ENCODE results near the gene NTN3.
"Not testable (repeated sequence)": the region's sequence is repeated elsewhere in the genome, so short reads cannot be mapped to it uniquely, and the experiment has no call there.

The NTN3 gene

GRCh38 chr16:2438121-2438520 is 33.0 kb upstream of the NTN3 start:
- no peak overlapping the region for H3K4me3 ChIP-seq (ENCODE audit: low read depth, low read length)
- no peak for DNase-seq (ENCODE audit: low read depth)

DNA sequence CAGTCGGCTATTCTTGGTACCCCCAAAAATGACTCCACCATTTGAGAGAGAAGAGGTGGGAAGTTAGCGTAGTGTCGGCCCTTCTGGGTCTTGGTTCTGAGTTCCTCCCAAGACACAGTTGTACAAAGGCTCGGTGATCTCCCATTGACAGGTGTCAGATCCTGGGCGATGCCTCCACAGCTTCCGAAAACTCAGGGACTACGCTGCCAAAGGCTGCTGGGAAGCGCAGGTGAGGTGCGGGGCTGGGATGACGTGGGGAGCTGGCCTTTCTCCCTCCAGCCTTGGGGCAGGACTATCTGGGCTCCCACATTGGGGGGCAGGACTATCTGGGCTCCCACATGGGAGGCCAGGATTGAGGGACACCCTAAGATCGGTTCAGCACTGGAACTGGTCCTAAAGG is 31.5 kb upstream of the NTN3 start:
- DNase-seq (ENCODE audit: low read depth) = no peak
- H3K4me3 ChIP-seq (ENCODE audit: low read depth, low read length) = no peak overlapping the region

DNA sequence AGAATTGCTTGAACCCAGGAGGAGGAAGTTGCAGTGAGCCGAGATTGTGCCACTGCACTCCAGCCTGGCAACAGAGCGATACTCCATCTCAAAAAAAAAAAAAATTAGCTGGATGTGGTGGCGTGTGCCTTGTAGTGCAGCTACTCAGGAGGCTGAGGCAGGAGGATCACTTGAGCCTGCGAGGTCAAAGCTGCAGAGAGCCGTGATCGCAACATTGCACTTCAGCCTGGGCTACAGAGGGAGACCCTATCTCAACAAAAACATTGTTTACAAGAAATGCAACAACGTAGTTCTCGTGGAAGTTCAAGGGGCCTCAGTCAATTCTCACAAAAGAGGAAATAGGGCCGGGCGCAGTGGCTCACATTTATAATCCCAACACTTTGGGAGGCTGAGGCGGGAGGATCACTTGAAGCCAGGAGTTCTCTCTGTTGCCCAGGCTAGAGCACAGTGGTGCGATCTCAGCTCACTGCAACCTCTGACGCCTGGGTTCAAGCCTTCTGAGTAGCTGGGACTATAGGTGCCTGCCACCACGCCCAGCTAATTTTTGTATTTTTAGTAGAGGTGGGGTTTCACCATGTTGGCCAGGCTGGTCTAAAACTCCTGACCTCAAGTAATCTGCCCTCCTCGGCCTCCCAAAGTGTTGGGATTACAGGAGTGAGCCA is 29.8 kb upstream of the NTN3 start:
- not testable (repeated sequence) for DNase-seq (ENCODE audit: low read depth); H3K4me3 ChIP-seq (ENCODE audit: low read depth, low read length)

DNA sequence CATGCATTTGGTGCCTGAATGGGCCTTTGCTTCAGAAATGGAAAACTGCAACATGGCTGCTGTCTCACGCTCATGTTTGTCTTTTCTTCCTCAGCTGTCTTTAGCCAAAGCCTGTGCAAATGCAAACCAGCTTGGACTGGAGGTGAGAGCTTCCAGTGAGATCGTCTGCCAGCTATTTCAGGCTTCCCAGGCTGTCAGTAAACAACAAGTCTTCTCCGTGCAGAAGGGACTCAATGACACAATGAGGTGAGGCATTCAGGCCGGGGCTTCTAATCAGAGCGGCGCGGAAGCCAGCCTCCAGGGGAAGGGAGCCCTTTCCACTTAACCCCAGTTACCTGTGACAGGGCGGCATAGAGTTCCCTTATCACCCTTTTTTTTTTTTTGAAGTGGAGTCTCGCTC is 27.5 kb upstream of the NTN3 start:
- H3K4me3 ChIP-seq (ENCODE audit: low read depth, low read length) = no peak overlapping the region
- no peak for DNase-seq (ENCODE audit: low read depth)

DNA sequence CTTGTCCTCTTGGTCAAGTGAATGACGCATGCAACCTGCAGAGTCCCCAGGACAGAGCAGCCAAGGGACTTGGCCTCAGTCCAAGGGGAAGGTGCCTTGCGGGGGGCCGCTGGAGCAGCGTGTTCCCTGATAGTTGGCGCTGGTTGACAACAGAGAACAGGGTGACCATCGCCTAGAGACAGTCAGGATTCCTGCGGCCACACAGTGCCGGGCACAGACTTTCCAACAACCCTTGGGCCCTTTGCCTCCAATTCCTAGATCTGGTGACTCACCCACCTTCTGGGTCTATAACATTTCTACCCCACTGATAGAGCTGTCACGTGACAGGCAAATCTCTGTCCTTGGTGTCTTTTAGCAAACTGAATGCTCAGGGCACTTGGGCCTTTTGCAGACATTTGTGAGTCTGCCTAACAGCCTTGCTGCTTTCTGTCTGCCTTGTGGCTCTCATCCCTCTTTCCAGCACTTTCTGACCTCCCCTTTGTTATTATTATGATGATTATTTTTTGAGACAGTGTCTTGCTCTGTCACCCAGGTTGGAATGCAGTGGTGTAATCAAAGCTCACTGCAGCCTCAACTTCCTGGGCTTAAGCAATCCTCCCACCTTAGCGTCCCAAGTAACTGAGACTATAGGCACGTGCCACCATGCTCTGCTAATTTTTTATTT is 23.0 kb upstream of the NTN3 start:
- no peak overlapping the region for H3K4me3 ChIP-seq (ENCODE audit: low read depth, low read length)
- no peak for DNase-seq (ENCODE audit: low read depth)

GRCh38 chr16:2449118-2449517 is 22.0 kb upstream of the NTN3 start:
- DNase-seq (ENCODE audit: low read depth) = no peak
- no peak overlapping the region for H3K4me3 ChIP-seq (ENCODE audit: low read depth, low read length)

DNA sequence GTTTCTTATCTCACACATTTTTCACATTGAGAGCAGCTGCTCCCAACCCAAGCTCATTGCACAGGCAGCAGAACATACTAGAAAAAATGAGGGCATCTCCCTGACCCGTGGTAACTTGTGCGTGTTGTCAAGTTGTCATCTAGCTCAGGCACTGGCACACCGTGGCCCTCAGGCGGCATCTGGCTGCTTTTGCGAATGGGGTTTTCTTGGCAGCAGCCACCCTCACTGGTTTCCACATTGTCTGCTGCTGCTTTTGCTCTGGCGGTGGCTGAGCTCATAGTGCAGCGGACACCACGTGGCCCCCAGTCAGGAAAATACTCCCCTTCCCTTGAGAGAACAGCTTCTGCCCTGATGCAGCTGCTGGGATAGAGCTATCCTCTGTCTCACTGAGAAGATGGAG is 20.6 kb upstream of the NTN3 start:
- H3K4me3 ChIP-seq (ENCODE audit: low read depth, low read length) = no peak overlapping the region
- no peak for DNase-seq (ENCODE audit: low read depth)

DNA sequence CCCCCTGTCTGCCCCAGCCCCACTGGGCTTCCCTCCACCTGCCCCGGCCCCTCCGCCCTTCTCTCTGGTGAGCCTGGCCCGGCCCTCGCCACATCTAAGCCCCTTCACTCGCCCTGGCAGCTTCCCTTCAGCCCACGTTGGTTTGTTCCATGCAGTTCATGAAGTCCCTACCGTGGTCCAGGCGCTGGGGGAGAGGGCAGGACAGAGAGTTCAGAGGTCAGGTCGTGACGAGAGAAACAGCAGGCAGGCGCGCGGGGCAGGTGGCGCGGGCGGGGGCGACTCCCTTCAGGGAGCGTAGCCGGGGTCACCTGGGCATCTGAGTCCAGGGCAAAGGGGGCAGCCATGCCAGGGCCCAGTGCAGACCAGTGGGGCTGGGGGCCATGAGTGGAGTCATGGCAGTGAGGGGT is 20.1 kb upstream of the NTN3 start:
- DNase-seq (ENCODE audit: low read depth) = no peak
- no peak overlapping the region for H3K4me3 ChIP-seq (ENCODE audit: low read depth, low read length)

- DNase-seq (ENCODE audit: low read depth) = no peak
- no peak overlapping the region for H3K4me3 ChIP-seq (ENCODE audit: low read depth, low read length)
These were observed 19.2 kb upstream of the NTN3 start for GRCh38 chr16:2451851-2452320.

DNA sequence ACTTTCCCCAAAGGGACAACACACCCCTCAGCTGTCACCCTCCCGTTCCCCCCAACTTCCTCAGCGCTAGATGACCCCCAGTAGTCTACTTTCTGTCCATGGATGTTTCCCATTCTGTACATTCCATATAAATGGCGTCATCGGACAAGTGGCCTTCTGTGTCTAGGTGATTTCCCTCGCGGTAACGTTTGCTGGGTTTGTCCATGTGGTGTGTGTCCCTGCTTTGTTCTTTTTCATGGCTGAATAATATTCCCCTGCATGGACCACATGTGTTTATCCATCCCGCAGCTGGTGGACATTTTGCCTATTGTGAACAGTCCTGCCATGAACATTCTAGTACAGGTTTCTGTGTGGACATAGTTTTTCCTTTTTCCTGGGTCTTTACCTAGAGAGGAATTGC is 18.4 kb upstream of the NTN3 start:
- no peak overlapping the region for H3K4me3 ChIP-seq (ENCODE audit: low read depth, low read length)
- no peak for DNase-seq (ENCODE audit: low read depth)

DNA sequence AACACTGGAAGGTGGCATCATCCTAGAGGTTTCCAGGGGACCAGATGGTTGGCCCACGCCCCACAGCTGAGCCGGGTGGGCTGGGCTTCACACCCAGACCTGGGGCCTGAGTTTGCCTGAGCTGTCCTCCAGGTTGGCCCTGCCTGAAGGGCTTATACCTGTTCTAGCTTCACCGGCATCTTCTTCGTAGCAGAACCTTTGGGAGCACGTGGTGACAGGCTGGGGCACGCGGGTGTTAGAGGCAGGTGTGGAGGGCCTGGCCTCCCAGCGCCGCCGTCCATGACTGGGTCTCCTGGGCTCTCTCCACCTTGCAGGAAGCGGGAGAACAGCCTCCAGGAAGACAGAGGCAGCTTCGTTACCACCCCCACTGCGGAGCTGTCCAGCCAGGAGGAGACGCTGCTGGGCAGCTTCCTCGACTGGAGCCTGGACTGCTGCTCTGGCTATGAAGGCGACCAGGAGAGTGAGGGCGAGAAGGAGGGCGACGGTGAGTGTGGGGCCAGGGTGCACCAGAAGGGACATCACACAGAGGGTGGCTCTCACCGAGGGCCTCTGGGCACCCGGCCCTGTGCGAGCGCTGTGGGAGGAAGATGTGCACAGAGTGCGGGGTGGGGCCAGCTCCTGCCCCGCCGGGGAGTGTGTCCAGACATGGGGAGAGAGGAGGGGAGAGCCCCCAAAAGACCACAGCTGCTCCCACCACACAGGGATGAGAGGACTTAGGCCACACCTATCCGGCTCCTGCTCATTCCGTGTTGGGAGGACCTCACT is 15.8 kb upstream of the NTN3 start:
- H3K4me3 ChIP-seq (ENCODE audit: low read depth, low read length) = no peak overlapping the region
- DNase-seq (ENCODE audit: low read depth) = no peak

DNA sequence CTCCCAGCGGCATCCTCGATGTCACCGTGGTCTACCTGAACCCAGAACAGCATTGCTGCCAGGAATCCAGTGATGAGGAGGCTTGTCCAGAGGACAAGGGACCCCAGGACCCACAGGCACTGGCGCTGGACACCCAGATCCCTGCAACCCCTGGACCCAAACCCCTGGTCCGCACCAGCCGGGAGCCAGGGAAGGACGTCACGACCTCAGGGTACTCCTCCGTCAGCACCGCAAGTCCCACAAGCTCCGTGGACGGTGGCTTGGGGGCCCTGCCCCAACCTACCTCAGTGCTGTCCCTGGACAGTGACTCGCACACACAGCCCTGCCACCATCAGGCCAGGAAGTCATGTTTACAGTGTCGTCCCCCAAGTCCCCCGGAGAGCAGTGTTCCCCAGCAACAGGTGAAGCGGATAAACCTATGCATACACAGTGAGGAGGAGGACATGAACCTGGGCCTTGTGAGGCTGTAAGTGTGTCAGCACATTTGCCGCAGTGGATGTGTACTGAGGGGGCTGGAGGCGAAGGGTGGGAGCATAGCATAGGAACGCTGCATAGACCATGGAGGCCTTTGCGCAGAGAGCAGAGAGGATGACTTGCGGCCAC is 14.4 kb upstream of the NTN3 start:
- no peak overlapping the region for H3K4me3 ChIP-seq (ENCODE audit: low read depth, low read length)
- DNase-seq (ENCODE audit: low read depth) = no peak

DNA sequence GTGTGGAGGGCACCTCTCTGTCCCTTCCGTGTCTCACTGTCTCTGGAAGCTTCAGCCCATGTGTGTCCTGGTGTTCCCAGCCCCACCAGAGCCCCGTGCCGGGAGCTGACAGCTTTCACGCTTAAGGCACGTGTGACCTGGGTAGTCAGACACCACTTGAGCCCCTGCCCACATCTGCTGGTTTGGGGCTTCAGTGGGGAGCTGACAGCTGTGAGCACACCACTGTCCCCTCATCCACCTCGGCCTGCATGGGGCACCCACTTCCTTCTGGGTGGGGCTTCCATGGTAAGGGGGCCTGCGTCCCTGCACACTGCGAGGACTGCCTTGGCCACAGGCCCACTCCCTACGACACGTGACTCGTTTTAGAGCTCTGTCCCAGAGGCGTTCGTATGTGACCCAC is 13.8 kb upstream of the NTN3 start:
- no peak for DNase-seq (ENCODE audit: low read depth)
- H3K4me3 ChIP-seq (ENCODE audit: low read depth, low read length) = no peak overlapping the region

- H3K4me3 ChIP-seq (ENCODE audit: low read depth, low read length) = no peak overlapping the region
- no peak for DNase-seq (ENCODE audit: low read depth)
These were observed 13.2 kb upstream of the NTN3 start for GRCh38 chr16:2457946-2458345.

GRCh38 chr16:2458887-2459646 is 12.0 kb upstream of the NTN3 start:
- DNase-seq (ENCODE audit: low read depth) = no peak
- H3K4me3 ChIP-seq (ENCODE audit: low read depth, low read length) = peak overlapping the region; percentile 61

DNA sequence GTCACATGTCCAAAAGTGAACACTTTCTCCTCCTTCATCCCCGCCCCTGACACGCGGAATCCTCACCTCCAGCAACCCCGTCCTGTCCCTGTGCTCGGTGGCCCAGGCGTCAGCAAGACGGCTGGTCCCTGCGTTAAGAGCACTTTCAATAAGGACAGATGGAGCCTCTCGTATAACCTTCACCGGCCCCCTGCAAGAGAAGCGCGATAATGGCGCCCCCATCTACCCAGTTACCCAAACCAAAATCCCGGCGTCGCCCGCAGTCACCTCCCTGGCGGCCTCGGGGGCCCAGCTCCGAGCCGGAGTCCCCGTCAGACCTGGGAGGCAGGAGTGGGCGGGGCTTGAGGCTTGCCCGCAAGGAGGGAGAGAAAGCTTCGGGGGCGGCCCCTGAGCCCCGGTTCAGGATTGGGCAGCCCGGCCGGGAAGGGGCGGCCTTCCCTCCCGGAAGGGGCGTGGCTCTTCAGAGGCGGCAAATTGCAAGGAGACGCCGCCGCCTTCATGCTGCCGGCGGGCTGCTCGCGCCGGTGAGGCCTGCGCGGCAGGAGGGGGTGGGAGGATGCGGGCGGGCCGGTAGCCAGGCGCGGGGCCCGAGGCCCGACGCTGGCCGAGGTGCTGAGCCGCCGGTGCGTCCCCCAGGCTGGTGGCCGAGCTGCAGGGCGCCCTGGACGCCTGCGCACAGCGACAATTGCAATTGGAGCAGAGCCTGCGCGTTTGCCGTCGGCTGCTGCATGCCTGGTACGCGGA is 11.3 kb upstream of the NTN3 start, which contains the start of gene TEDC2:
TEDC2 (plus strand) TSS at position 463 of the 744 bp plus-strand sequence; CDS start at position 499, 36 bp downstream.
- peak within 1 kb of the TSS; percentile 61 for H3K4me3 ChIP-seq (ENCODE audit: low read depth, low read length)
- DNase-seq (ENCODE audit: low read depth) = peak; percentile 72

DNA sequence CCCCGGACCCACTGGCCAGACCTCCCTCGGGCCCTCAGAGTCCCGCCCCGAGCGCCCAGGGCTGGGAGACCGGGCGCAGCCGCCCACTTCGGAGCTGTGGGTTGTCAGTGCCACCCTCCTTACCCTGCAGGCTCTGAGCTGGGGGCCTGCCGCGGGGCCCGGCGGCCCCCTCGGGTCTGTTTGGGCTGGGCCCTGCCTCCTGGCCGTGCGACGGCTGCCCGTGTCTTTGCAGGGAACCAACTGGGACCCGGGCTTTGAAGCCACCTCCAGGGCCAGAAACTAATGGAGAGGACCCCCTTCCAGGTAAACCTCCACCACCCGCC is 10.7 kb upstream of the NTN3 start:
- no peak for DNase-seq (ENCODE audit: low read depth)
- peak overlapping the region; percentile 61 for H3K4me3 ChIP-seq (ENCODE audit: low read depth, low read length)

DNA sequence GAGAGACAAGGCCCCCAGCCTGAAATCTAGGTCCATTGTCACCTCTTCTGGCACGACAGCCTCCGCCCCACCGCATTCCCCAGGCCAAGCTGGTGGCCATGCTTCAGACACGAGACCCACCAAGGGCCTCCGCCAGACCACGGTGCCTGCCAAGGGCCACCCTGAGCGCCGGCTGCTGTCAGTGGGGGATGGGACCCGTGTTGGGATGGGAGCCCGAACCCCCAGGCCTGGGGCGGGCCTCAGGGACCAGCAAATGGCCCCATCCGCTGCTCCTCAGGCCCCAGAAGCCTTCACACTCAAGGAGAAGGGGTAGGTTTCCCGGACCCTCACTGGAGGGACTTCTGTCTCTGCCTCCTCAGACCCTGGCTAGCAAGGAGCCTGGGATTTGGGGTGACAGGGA is 10.2 kb upstream of the NTN3 start:
- peak overlapping the region; percentile 61 for H3K4me3 ChIP-seq (ENCODE audit: low read depth, low read length)

More for the DNA sequence above, 10.2 kb upstream of the NTN3 start:
- DNase-seq (ENCODE audit: low read depth) = no peak
